Endodermal cell (in vitro differentiated cells): ENCODE results near the gene MAT2B. TPM values are rescaled to one million over a fixed set of nuclear protein-coding genes. Genes with fewer than 3 reads are reported as not detected.

ENCODE experiments used
- DNase-seq: peaks from one replicate; pipeline ENCODE4 v3.0.0-alpha.2; 2017
- H3K27ac ChIP-seq: 2 replicates; pipeline ENCODE4 v1.5.1; 2013; ENCODE audit warnings: mild to moderate bottlenecking, low read depth, low read length, moderate library complexity
- H3K27me3 ChIP-seq: 2 replicates; pipeline ENCODE4 v1.6.1; 2013; ENCODE audit warnings: mild to moderate bottlenecking, low read length, moderate library complexity; ENCODE audit not compliant: insufficient read depth, control insufficient read depth, poor library complexity, severe bottlenecking
- H3K36me3 ChIP-seq: 2 replicates; pipeline ENCODE4 v1.7.0; 2013; ENCODE audit warnings: mild to moderate bottlenecking, low read length, moderate library complexity; ENCODE audit not compliant: control insufficient read depth, insufficient read depth
- H3K4me1 ChIP-seq: one replicate; pipeline ENCODE4 v1.7.0; 2013; ENCODE audit warnings: low read length; ENCODE audit not compliant: control insufficient read depth, insufficient read depth
- H3K4me3 ChIP-seq: 2 replicates; pipeline ENCODE4 v1.5.1; 2013; ENCODE audit warnings: mild to moderate bottlenecking, low read length, moderate library complexity
- H3K9ac ChIP-seq: 2 replicates; pipeline ENCODE4 v1.6.1; 2013; ENCODE audit warnings: mild to moderate bottlenecking, low read length, moderate library complexity; ENCODE audit not compliant: poor library complexity, severe bottlenecking; ENCODE audit errors: extremely low read depth
- H3K9me3 ChIP-seq: 2 replicates; pipeline ENCODE4 v1.6.1; 2013; ENCODE audit warnings: mild to moderate bottlenecking, low read length, moderate library complexity; ENCODE audit not compliant: control insufficient read depth
- H3K27ac Mint-ChIP-seq: 2 replicates; pipeline ENCODE4 v1.8.0; 2020; ENCODE audit warnings: mixed read lengths
- H3K27me3 Mint-ChIP-seq: 2 replicates; pipeline ENCODE4 v1.8.0; 2021; ENCODE audit warnings: mild to moderate bottlenecking, mixed read lengths; ENCODE audit not compliant: insufficient read depth
- H3K36me3 Mint-ChIP-seq: 2 replicates; pipeline ENCODE4 v1.8.0; 2020; ENCODE audit warnings: low read depth, mixed read lengths
- H3K4me1 Mint-ChIP-seq: 2 replicates; pipeline ENCODE4 v1.8.0; 2020; ENCODE audit warnings: mixed read lengths
- H3K4me3 Mint-ChIP-seq: 2 replicates; pipeline ENCODE4 v1.8.0; 2020; ENCODE audit warnings: mild to moderate bottlenecking, moderate library complexity, mixed read lengths
- H3K9me3 Mint-ChIP-seq: 2 replicates; pipeline ENCODE4 v1.8.0; 2020; ENCODE audit warnings: mild to moderate bottlenecking, mixed read lengths
- WGBS, 2 experiments: methylation state at CpG; one replicate each; pipeline versions ENCODE4 v1.1.5 to v1.1.7; 2013; ENCODE audit warnings: missing lambda C conversion rate in 2 of 2, mixed read lengths in 1 of 2; ENCODE audit not compliant: insufficient coverage in 1 of 2, insufficient read length in 1 of 2; 5-methylcytosine and 5-hydroxymethylcytosine counted together
- total RNA-seq, 2 donors: library from RNA; stranded (reverse); fragmentation: NEBNext Ultra II Directional in 1 of 2; extraction: Animal tissue kit (Norgen Biotek cat#: 25700) in 1 of 2; gene quantifications; 2 replicates in 1 of 2; 3 replicates in 1 of 2; pipeline ENCODE4 v1.2.1, GENCODE V29; 2021
- TF ChIP-seq, protein P1 (sequence below): fragments of 200-600 bp; sonication (generic); conservative IDR thresholded peaks from 2 replicates; pipeline ENCODE4 v1.5.0; 2021; ENCODE audit warnings: antibody characterized with exemption, mild to moderate bottlenecking

The MAT2B gene
- total RNA-seq, 2 donors from 2014 or later = 45.4 to 47.7 TPM

GRCh38 chr5:163562071-163562470 is 56.7 kb downstream of the MAT2B start:
- H3K27me3 ChIP-seq = peaks cover 23% of the 10 kb centered on the region
- H3K27ac ChIP-seq = peak overlapping the region; percentile 62
- H3K36me3 ChIP-seq = no peaks in the 10 kb centered on the region
- peaks cover 3% of the 10 kb centered on the region for H3K9me3 ChIP-seq
- H3K4me1 Mint-ChIP-seq = peaks cover 26% of the 10 kb centered on the region
- H3K27ac Mint-ChIP-seq = no peak overlapping the region
- TF ChIP-seq, protein P1, sequence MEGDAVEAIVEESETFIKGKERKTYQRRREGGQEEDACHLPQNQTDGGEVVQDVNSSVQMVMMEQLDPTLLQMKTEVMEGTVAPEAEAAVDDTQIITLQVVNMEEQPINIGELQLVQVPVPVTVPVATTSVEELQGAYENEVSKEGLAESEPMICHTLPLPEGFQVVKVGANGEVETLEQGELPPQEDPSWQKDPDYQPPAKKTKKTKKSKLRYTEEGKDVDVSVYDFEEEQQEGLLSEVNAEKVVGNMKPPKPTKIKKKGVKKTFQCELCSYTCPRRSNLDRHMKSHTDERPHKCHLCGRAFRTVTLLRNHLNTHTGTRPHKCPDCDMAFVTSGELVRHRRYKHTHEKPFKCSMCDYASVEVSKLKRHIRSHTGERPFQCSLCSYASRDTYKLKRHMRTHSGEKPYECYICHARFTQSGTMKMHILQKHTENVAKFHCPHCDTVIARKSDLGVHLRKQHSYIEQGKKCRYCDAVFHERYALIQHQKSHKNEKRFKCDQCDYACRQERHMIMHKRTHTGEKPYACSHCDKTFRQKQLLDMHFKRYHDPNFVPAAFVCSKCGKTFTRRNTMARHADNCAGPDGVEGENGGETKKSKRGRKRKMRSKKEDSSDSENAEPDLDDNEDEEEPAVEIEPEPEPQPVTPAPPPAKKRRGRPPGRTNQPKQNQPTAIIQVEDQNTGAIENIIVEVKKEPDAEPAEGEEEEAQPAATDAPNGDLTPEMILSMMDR = no peak
- WGBS, 2 experiments = 66 to 79% methylated on average over 3 of the region's 3 CpGs
- peaks cover 3% of the 10 kb centered on the region for H3K4me1 ChIP-seq
- H3K4me3 Mint-ChIP-seq = no peak overlapping the region
- no peaks in the 10 kb centered on the region for H3K9me3 Mint-ChIP-seq
- H3K9ac ChIP-seq = no peak overlapping the region
- H3K36me3 Mint-ChIP-seq = no peaks in the 10 kb centered on the region
- no peak for DNase-seq
- no peak overlapping the region for H3K4me3 ChIP-seq
- peaks cover 22% of the 10 kb centered on the region for H3K27me3 Mint-ChIP-seq

GRCh38 chr5:163563112-163563511 is 57.7 kb downstream of the MAT2B start:
- WGBS, 2 experiments = 50 to 73% methylated on average over 1 of the region's 1 CpG
- TF ChIP-seq, protein P1 = no peak
- peaks cover 32% of the 10 kb centered on the region for H3K27me3 Mint-ChIP-seq
- no peaks in the 10 kb centered on the region for H3K36me3 Mint-ChIP-seq
- no peak overlapping the region for H3K27ac Mint-ChIP-seq
- no peak for DNase-seq
- no peak overlapping the region for H3K4me3 ChIP-seq
- no peaks in the 10 kb centered on the region for H3K9me3 Mint-ChIP-seq
- no peak overlapping the region for H3K4me3 Mint-ChIP-seq
- peaks cover 33% of the 10 kb centered on the region for H3K27me3 ChIP-seq
- peaks cover 30% of the 10 kb centered on the region for H3K4me1 Mint-ChIP-seq
- no peak overlapping the region for H3K27ac ChIP-seq
- H3K9me3 ChIP-seq = peaks cover 3% of the 10 kb centered on the region
- H3K4me1 ChIP-seq = peaks cover 3% of the 10 kb centered on the region
- no peaks in the 10 kb centered on the region for H3K36me3 ChIP-seq
- H3K9ac ChIP-seq = no peak overlapping the region

- Histone ChIP-seq H3K27me3 (peaks cover 41% of the 10 kb centered on the region), H3K4me1 (peaks cover 3% of the 10 kb centered on the region), H3K36me3 (no peaks in the 10 kb centered on the region), H3K9me3 (peaks cover 3% of the 10 kb centered on the region), H3K9ac (no peak overlapping the region), H3K27ac (no peak overlapping the region), H3K4me3 (no peak overlapping the region)
- no peaks in the 10 kb centered on the region for H3K9me3 Mint-ChIP-seq
- no peaks in the 10 kb centered on the region for H3K36me3 Mint-ChIP-seq
- H3K4me3 Mint-ChIP-seq = no peak overlapping the region
- H3K4me1 Mint-ChIP-seq = peaks cover 30% of the 10 kb centered on the region
- 66 to 81% methylated on average over 2 to 3 of the region's 3 CpGs for WGBS, 2 experiments
- H3K27me3 Mint-ChIP-seq = peaks cover 36% of the 10 kb centered on the region
- H3K27ac Mint-ChIP-seq = no peak overlapping the region
- DNase-seq = peak; percentile 68
- TF ChIP-seq, protein P1 = no peak
These were observed 58.5 kb downstream of the MAT2B start for GRCh38 chr5:163563880-163564279.
